Fibroblast of skin of right biceps (primary cell): ENCODE measurements around the gene PDE7B.

ENCODE experiments used
- DNase-seq: peaks from one replicate; pipeline ENCODE4 v3.0.0-alpha.2; 2013

Gene PDE7B

DNA sequence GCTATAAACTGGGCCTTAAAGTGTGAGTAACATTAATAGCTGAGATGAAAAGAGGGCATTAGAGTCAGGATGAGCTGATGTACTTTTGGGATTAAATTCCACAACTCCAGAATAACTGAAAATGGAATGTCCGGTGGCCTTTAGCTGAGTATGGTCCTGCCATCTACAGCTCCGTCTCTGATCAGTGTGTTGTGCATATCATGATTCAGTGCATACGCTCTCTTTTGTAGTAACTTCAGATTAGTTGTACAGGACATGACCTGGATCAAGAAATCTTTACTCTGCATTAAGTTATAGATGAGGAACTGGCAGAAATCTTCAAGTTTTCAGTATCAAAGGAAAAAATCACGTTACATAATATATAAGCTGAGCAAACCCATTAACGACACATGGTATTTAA is 306.2 kb downstream of the PDE7B start:
- DNase-seq: no peak

DNA sequence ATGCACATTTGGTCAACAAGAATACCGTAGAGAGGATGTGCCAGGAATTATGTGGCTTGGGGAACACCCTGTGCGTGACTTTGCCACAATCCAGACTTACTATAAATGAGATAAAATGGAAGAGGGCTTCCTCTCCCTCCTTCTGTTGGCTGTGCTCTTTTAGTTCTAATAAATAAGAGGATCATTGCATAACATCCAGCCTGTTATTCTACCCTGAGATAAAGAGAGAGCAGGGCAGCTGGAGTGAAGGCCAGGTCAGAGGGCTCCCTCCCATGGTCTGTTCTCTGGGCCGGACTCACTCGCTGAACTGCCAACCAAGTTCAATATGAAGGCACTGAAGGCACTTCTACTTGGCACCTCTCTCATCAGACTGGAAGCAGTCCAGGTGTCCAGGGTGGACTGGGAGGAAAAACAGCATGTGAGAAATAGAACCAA is 306.9 kb downstream of the PDE7B start:
- no peak for DNase-seq

DNA sequence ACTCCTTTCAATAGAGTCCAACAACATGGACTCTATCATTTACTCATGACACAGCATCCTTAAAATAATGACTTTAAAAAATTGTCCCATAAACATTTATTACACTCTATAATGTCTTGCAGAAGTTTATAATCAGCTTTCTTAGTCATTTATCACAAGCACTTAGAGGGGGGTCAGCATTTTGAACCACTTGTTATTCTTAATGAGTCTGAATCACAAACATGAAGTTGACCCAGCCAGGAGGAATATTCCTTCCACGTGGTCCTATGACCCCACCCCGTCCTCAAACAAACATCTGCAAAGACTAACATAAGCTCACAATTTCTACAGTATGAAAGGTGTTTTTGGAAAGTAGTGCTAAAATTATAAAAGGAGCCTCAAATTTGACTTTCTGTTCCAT is 307.5 kb downstream of the PDE7B start:
- DNase-seq: no peak

DNA sequence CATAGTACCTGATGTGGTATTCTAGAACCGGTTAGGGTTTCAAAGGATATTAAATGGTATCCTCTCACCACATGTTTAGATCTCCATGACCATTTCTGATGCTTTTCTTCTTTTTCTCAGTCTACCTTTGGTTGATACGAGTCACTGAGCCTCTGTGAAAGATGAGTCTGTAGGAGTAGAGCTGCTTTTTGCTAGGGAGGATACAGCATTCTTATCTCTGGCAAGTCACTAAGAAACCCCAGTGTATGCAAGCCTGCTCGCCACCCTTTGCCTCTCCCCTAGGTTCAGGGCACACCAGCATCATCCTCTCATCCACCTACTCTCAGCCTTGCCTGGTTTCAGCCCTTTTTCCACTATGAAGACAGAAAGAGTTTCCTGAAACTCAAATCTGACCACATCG is 308.7 kb downstream of the PDE7B start:
- no peak for DNase-seq

DNA sequence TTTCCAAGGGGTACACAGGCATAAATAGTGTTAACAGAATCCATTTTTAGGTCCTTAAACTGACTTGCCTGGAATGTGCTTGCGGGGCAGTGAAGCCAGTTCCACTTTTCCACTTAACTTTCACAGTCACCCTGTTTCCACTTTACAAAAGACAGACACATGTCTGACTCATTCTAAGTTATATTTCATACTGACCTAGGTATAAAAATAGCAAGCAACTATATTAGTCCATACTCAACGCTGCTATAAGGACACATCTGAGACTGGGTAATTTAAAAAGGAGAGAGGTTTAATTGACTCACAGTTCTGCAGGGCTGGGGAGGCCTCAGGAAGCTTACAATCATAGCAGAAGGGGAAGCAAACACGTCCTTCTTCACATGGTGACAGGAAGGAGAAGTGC is 310.4 kb downstream of the PDE7B start:
- DNase-seq: no peak

DNA sequence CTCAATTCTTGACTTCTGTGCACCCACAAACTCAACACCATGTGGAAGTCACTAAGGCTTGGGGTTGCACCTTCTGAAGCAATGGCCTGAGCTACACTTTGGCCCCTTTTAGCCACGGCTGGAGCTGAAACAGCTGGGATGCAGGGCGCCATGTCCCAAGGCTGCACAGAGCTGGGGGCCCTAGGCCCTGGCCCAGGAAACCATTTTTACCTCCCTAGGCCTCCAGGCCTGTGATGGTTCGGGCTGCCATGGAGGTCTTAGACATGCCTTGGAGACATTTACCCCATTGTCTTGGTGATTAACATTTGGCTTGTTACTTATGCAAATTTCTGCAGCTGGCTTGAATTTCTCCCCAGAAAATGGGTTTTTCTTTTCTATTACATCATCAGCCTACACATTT is 311.8 kb downstream of the PDE7B start:
- no peak for DNase-seq

DNA sequence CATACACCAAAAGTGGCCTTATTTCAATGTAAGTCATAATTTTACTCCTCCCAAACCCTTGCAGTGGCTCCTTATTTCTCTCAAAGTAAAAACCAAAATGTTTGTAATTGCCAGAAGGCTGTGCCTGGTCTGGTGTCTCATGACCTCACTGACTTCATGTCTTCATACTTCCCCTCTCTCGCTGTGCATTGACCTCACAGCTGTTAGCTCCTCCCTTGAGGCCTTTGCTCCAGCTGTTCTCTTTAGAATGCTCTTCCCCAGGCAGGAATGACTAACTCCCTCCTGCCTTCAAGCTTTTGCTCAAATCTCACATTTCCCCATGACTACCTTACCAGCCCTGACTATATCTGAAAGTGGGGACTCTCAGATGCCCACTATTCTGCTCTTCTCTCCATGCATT is 315.3 kb downstream of the PDE7B start:
- no peak for DNase-seq

DNA sequence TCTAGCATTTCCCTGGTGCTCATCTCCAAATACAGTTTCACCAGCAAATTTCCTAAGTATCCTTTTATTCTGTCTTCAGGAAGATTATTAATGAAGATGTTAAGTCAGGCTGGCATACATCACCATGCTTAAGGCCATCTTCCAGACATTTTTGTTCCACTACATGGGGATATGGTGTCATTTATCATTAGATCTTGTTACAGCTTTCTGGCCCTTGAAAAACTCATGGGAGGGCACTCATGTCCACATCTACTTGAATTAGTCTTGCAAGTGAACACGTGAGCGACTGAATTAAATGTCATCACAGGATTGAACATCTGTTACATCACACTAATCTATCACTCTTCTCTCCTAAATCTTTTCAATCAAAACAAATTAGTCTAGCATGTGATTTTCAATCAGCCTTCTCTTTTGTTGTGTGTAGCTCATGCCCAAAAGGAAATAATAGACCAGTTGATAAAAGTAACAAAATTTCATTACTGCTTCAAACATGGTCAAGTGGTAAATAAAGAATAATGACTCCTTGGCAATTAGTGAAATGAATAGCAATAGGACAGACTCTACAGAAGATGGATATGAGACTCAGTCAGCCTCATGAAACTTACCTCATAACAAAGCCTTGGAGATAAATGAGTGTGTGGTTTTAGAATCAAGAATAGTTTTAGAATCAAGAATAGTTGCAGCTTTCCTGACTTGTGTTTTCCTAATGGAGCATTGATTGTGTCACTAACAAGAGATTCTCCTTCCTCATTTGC is 318.1 kb downstream of the PDE7B start:
- DNase-seq: no peak

DNA sequence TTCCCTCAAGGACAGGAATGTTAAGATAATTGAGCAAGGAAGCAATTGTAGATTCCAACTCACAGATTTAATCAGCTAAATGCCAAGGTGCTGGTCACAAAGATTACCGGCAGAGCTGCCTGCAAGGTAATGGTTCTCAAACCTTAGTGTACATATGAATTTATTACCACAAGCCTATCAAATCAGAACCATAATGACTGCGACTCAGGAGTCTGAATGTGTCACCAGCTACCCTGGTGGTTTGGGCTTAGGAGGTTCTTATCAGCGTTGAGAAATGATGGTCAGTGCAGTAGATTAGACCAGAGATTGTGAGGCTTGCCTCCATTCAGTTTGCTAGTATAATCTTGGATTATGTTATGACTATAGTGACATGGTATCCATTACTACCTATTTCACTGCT is 319.7 kb downstream of the PDE7B start:
- DNase-seq: no peak

DNA sequence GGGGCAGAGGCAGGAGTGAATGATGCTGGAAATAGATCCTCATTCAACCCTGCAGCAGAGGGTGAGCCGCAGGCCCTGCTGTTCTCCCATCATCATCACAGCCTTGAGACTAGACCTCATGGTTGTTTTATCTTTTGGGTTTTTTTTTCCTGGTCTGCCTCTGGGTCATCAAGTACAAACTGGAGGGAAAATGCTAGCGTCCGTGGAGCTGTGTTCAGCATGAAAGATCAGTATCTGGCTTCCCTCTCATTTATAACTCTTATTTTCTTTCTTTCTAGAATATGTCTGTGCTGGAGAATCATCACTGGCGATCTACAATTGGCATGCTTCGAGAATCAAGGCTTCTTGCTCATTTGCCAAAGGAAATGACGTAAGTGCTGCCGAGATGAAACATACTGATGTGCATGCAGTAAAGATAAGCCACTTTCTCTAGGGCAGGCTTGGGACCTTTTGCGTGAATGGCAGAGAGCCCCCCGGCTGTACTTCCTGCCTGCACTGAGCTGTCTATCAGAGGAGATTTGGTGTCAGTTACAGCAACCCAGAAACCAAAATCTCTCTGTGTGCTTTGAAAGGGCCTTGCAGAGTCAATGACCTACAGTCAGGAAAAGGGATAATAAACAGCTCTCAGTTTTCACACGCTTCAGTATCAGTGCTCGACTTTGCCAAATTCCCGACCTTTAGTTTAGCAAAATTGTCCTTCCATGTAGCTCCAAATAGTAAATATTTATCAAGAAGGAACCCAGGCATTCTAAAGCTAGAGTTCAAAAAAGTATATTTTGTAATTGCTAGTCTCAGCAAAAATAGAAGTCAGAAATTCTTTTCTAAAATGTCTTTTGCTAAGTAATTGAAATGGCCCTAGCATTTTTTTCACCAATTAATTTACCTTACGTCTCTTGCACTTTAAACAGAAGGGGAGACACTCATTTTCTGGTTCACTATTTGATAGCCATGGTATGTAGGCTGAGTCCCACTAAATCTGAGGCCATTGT is 322.3 kb downstream of the PDE7B start:
- DNase-seq: peak; percentile 26

DNA sequence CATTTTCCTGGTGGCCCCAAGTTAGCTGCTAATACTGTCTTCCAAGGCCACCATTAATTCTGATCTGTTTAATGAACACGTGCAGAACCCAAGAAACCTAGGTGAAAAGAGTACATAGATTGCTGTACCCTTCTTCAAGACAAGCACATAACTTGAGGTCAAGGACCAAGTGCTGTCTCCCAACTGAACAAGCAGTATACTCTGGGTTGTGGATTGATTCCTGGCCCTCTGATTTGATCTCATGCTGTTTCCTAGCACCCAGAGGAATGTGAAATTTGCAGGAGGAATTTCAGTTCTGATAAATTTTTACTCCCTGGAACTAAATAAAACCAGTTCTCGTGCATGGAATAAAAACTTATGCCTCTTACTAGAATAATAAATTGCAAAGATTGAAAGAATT is 323.0 kb downstream of the PDE7B start:
- DNase-seq: no peak

DNA sequence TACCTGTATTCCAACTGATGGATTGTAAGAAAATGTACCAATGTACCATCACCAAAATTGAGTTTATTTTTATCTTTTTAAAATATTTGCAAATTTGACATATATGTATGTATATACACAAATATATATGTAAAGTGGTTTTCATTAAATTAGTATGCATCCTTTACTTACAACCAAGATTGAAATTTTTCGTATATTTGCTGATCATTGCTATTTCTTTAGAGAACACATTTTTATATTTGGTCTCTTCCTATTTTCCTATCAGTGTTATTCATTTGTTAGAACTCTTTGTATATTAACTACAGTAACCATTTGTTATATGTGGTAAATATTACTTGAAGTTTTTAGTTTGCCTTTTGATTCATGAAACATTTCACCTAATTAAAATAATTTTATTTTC is 324.4 kb downstream of the PDE7B start:
- no peak for DNase-seq

DNA sequence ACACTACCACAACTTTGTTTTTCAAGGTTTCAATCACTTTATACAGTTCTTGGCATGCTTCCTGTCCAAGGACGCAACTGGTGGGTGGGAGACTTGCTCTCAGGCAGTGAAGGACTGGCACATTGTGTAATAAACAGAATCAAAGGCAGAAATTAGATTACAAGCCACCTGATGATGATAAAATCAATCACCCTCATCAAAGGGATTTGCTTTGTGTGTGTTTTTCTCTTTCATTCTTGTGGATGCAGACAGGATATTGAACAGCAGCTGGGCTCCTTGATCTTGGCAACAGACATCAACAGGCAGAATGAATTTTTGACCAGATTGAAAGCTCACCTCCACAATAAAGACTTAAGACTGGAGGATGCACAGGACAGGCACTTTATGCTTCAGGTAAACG is 327.2 kb downstream of the PDE7B start:
- DNase-seq: no peak

DNA sequence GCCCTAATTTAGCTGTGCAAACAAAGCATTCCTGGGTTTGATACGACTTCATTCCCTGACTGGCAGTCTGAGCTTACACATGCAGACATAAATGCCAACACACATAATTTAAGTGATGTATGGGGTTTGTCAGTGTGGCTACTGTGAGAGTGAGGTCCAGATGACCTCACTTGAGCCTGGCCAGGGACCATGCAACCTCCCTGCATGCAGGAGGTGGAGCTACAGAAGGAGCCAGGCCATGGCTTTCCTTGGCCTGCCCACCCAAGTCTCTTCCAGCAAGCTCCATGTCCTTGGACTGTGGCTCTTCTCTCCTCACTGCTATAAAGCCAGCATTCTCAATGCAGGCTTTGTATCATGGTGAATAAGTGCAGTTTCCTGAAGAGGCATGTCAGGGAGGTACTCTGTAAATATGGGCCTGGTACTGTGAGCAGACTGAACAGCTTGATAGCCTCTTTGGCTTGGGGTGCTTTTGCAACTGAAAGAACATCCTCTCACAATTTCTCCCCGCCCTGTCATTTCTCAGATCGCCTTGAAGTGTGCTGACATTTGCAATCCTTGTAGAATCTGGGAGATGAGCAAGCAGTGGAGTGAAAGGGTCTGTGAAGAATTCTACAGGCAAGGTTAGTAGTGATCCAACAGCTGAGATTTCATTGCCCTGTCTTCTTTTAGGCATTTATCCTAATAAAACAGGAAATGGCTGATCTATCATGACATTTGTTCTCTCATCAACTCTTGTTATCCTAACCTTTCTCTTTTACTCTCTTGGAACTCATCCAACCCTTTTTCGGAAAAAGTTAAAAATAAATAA is 329.4 kb downstream of the PDE7B start:
- peak; percentile 14 for DNase-seq

DNA sequence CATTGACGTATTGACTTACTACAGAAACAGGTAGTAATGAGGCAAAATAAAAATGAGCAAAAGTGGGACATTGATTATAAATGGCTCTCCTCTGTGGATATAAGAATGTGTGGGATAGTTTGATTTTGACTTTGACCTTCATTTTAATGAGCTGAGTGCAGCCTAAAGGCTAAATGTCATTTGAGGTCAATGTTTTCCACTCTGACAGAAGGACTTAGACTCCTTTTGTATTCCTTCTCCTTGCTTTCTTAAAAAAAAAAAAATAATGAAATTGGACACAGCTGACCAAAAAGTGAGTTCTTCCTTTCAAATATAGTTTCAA is 330.0 kb downstream of the PDE7B start:
- no peak for DNase-seq

DNA sequence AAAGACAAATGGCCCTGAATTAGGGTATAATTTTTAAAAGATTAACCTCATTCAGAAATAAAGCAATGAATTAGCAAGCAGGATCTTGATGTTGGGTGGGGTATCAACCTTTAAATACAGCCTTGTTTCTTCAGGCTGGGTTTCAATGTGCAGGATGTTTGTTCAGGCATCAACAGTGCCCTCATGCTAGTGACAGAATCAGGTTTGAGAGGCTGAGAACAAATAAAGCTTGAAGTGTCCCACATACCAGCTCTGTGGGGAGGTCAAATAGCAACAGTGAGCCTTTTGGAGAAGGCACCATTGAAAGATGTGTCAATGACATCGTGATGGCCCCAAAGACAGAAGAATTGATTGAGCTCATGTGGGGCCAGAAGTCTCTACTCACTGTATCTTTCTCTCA is 330.4 kb downstream of the PDE7B start:
- no peak for DNase-seq

DNA sequence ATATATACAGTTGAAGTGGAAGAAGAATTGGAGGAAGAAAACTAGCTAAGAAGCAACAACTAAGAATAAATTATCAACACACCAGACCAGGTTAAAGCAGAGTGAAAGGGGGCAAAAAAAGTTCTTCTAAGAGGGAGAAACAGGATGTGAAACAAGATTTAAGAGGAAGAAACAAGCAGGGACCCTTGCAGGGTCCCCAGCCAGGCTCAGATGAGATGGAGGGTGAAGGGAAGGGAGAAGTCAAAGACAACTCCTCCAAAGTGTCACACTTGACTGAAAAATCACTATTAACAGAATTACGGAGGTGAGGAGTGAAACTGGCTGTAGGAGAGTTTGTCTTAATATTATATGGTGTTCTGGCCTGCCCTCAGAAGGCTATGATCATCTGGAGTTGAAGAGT is 333.2 kb downstream of the PDE7B start:
- DNase-seq: no peak

DNA sequence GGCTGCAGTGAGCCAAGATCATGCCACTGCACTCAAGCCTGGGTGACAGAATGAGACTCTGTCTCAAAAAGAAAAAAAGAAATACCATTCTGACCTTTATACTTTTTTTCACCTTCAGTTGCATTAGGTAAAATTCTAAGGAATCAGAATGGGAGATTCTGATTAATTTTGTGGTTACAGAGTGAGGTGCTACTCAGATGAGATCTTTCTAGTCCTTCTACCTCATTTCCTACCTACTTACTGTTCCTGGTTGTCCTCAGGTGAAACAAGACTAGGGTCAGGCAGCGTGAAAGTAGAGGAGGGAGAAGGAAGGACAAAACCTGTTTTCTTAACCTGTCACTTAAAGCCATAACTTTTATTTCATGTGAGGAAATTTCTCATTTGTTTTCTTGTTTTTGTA is 334.9 kb downstream of the PDE7B start:
- DNase-seq: no peak

DNA sequence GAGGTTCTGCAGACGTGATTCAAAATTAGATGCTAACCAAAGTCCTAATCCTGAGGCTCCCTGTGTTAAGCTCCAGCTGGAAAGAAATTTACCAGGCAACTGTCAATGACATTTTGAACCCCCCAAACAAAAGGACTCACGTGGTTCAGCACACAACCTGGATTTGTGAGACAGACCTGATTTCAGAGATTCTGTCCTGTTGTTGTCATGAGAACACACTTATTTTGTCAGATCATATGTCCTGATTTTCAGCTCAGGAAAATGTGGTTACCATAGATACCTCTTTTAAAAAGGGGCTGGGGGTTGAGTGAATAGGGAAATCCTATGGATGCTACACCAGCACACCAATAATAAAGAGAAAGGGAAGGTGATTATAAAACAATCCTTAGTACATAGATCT is 337.0 kb downstream of the PDE7B start:
- DNase-seq: no peak

DNA sequence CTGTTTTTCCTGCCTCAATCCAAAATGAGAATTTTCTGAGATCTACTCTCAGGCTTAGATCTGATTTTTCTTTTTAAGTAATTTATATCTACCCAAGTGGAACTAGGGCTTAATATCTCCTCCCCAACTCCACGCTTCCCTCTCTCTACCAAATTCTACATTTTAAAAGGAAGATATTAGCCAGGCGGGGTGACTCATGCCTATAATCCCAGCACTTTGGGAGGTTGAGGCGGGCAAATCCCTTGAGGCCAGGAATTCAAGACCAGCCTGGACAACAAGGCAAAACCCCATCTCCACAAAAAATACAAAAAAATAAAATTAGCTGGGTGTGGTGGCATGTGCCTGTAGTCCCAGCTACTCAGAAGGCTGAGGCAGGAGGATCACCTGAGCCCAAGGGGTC is 337.6 kb downstream of the PDE7B start:
- no peak for DNase-seq

DNA sequence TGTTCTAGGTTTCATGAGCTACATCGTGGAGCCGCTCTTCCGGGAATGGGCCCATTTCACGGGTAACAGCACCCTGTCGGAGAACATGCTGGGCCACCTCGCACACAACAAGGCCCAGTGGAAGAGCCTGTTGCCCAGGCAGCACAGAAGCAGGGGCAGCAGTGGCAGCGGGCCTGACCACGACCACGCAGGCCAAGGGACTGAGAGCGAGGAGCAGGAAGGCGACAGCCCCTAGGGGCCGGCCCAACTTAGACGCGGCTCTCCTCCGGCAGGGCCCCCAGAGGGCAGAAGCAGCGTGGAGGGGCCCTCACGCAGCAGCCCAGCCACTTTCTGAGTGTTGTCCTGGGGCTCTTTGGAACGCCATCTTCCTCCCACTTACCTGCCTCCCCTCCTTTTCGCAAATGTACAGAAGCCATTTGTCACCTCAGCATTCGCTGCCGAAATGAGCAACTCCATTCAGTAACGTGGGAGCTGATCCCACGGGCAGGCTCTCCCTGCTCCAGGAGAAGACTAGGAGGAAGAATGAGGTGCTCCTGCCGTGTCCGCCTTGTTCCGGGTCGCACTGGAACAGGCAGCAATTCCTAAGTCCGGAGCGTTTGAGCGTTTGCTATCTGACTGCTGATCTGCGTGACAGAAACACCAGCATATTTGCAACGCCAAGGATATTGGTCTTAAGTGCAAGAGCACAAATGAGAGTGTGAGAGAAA is 340.3 kb downstream of the PDE7B start:
- DNase-seq: no peak

DNA sequence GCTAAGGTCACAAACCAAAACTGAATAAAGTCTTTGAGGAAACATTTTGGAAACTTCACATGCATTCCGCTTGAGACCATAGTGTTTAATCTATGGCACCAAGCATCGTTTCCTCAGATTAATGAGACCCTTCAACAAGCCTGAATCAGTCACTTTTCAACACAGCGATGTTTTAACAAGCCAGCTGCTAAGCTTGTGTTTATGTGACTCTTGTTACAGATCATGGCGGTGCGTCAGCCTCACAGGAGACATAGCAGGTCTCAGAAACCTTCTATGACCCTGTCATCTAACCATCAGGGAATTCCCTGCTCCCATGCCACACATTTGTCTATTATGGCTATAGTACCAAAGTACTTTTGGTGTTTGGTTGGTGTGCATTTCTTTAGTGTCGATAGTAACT is 341.4 kb downstream of the PDE7B start:
- no peak for DNase-seq

DNA sequence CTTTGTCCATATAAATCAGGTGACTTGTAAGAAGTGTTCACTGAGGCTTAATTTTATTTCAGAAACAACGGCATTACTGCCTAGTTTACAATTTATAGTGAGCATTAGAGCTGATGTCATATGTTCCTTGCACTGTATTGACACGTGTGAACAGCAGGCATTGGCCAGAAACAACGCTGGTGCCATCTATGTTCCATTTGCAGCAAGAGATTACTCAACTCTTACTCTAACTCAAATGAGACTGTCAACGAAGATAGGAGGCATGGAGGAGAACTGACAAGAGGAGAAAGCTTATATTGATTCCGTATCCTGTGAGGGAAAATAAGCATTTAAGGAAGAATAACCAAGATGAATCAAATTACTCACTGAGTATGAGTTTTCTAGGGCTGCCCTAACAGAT is 350.2 kb downstream of the PDE7B start:
- DNase-seq: peak; percentile 28
